Measurements from ENCODE around the gene JAKMIP1.

Gene JAKMIP1

DNA sequence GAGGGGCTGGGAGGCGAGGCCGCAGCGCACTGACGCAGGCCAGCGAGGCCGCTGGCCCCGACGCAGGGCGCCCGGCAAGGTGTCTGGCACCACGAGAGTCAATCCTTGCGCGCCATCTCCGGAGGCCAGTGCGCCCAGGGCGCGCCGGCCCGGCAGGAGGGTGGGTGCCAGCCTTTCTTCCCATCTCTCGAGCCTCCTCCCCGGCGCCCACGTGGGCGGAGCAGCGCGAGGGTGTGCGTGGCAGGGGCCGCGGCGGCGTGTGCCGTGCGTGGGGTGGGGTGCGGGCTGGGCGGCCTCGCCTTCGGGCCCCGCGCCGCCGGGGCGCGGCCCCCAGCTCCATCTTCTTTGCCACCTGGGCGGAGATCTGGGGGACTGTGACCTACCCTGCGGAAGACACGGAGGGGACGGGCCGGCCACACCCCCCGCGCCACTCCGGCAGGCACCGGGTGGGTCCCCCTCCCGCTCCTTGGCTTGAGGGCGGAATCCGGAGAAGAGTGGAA, 877 bp downstream of the JAKMIP1 start:
- DNase-seq: peak; percentile 13

DNA sequence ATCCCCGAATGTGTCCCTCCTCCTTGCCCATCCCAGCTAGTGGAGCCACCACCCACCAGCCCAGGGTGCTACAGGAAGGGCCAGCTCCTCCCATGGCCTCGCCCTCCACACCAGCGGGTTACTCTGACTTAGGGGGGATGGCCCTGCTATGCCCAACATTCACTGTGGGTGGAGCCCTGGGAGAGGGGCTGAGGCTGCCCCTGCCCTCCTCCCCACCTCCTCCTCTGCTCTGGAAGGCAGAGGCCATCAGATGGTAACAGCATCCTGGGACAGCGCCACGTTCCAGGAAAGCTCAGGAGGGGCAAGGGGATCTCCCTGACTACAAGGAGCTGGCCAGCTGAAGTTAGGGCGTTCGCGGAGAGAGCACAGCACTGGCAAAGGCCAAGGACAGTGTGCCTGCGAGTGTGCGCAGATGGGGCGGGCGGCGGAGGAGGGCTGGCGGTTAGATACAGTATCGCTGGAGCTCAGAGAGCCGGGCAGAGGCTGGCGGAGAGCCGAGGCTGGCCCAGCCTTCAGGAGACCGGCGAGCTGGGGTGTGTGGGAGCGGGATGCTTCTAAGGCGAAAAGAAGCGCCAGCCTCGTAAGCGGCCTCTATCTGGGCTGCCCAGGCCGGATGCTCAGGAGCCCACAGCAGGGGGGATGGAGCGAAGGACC, 1.5 kb downstream of the JAKMIP1 start:
- DNase-seq: no peak

DNA sequence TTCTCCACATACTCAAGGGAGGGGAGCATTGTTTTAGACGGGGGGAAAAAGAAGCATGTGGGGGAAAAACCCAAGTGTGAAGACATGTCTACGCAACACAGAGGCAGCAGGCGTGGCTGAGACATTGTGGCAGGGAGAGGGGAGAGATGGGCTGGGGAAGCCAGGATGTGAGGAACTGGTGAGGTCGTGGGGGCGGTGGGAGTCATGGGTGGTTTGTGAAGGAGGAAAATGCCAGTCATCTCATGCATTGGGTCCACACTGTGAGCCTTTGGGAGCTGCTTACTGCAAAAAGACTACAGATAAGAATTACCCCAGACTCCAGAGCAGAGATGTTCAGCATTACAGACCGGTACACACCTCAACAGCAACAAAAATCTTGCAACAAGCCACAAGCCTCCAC, 2.1 kb downstream of the JAKMIP1 start:
- DNase-seq: no peak

DNA sequence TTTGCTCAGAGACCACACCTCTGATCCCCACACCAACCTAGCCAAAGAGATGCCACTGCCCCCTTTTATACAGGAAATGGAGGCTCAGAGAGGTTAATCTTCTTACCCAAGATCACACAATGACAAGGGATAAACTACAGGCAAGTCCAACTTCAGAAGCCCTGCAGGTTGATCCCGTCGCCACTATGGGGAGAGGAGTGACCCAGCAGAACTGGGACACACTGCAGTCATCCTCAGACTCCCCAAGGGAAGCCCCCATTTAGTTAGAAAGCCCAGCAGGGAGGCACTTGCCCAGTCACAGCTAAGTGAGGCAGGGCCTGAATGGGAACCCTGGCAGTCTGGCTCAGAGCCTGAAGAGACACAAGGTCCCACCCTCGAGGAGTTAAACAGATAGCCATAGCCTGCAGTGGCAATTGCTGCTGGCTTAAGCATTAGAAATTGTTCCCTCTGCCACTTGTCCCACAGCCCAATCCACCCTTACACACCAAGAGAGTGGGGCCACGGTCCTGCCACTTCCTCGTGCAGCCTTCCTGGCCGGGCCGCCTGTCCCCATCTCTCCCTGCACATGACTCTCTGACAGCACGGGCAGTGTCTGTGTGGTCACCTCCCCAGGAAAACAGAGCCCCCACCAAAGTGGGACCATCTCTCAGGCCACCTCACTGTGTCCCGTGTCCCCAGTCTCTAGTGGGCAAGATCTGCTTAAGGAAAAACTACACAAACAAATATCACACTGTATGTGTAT, 2.7 kb downstream of the JAKMIP1 start:
- DNase-seq: no peak

DNA sequence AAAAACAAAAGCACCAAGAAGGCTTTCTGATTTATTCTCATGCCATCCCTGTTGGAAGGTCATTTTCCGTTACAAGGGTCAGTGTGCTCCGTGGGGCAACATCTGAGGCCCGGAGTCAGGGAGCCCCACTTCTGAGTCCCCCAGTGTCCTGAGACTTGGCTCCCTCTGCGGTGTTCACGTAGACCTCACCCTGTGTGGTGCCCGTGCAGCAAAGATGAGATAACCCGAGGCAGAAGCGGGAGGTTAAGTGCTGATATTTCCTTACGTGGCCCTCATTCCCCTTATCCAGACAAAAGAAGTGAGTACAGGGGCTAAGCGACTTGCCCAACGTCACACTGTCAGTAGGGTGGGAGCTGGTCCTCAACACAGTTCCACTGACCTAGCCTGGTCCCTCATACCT, 3.5 kb downstream of the JAKMIP1 start:
- no peak for DNase-seq

DNA sequence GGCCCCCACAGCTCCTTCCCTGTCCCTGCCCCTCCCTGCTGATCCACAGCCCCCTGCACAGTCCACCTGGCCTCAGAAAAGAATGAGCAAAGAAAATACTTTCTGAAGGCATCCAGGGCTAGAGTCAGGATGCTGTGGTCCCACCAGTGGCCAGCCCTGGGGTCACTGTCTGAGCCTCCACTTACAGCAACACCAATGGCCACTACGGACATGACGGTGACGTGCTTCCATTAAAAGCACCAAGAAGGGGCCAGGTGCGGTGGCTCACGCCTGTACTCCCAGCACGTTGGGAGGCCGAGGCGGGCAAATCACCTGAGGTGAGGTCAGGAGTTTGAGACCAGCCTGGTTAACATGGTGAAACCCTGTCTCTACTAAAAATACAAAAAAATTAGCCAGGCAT, 4.0 kb downstream of the JAKMIP1 start:
- DNase-seq: no peak

DNA sequence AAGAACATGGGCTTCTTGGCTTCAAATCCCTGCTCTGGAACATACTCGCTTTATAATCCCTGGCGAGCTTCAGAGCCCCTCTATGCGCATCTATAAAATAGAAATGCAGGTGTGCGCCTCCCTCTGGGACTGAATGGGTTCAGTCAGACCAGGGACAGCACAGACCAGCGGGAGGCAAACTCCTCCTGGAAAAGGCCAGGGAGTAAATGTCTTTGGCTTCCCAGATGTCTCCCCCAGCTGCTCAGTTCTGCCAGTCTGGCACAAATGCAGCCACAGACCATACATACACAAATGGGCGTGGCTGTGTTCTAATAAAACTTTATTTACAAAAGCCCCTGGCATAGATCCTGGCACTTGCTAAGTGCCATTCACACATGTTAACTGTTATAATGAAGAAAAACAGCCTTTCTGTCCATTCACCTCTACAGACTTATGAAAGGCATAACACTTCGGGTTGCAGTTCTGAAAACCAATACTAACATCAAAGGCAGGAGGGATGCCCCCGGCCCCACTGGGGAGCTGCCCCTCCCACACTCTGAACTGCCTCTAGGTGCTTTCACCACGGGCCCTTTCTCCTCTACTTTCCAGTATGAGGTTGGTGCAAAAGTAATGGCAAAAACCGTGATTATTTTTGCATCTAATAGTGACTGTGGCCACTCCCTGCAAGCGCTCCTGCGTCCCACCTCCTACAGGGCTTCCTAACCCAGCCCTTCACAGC, 4.6 kb downstream of the JAKMIP1 start:
- DNase-seq: no peak

DNA sequence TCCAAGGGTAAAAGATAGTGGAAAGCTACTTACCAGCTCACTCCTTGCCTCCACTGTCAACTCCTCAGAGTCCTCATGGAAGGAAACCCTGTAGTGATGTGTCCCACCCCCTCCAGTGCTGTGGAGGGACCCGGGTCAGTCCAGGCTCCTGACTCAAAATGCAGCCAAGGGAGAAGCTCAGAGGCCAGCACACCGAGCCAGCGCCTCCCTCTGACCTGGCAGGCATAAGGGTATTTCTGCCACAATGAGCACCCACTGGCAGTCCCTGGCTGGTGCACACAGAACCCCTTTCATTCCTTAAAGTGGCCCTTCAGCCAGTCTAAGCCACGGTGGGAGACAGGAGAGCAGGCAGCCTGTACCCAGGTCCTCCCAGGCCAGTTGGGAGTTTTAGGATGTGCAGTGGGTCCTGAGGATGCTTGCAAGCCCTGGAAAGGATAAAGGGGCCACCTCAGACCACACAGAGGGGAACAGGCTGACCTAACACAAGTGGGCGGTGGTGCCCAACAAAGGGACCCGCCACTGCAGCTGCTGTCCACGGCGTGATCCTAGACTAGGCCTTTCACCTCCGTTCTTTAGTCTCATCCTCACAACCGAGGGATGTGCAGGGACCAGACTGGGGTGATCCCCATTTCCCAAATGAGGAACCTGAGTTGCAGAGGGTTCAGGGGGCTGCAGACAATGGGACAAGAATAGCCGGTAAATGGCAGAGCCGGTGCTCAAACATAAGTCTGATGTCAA, 5.7 kb downstream of the JAKMIP1 start:
- DNase-seq: no peak

DNA sequence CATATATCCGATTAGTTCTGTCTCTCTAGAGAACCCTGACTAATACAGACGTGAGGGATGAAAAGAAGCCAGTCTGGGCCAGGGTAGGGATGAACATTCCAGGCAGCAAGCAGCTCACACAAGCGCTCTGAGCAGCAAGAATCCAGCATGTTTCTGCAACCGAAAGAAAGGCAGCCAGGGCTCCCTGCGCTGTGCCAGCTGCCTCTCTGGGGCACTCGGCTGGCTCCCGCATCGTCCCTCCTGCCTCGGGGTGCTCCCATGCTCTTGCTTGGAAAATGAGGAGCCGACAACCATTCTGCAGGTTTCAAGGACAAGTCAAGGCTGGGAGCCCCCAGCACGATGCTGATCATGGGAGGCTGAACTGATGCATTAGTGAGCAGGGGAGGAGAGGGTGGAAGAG, 7.0 kb downstream of the JAKMIP1 start:
- no peak for DNase-seq

DNA sequence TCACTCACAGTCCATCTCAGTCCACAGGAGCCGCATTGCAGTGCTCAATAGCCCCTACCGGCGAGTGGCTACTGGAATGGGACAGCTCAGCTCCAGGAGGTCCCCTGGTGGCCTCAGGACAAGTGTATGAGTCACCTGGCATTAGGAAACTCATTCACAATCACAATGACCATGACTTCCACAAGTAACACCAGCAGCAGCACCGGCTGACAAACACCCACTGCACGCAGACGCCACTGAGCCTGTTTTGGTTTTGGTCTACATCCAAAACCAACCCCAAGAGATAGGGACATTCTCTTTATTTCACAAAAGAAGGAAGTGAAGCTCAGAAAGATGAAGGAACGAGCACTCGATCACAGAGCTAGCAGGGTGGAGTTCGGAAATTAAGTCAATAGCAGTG, 8.1 kb downstream of the JAKMIP1 start:
- DNase-seq: no peak

DNA sequence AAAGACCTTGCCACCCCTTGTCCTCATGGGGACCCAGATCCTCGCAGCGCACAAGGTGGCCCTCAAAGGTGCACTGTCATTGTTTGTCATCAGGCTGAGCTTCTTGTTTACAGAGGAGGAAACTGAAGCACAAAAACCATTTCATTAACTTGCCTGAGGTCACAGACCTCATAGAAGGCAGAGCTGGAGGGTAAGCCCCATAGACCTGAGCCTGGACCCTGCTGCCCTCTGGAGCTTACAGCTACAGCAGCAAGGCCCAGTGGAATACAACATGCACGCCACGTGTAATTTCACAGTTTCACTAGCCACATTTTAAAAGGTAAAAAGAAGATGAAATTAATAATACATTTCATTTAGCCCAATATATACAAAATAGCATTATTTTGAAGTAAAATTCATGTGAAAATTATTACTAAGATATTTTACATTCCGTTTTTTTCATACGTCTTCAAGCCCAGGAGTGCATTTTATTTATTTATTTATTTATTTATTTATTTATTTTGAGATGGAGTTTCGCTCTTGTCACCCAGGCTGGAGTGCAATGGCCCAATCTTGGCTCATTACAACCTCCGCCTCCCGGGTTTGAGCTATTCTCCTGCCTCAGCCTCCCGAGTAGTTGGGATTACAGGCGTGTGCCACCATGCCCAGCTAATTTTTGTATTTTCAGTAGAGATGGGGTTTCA, 8.8 kb downstream of the JAKMIP1 start:
- DNase-seq: no peak

DNA sequence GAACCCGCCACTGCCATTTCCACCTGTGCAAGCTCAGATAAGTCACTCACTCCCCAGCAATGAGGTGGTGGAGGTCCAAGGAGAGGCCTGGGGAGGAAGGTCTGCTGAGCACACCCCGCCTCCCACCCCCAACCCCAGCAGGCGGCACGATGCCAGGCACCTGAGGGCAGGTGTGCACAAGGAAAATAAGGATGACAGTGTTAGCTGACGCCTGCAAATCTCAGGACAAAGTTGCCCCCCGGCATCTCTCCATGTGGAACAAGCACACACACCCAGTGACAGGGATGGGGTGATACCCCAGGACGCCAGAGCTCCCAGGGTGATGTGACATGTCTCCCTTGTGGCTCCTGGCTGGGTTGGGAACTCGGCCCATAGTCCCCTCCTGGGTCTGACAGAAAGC, 9.9 kb downstream of the JAKMIP1 start:
- no peak for DNase-seq

DNA sequence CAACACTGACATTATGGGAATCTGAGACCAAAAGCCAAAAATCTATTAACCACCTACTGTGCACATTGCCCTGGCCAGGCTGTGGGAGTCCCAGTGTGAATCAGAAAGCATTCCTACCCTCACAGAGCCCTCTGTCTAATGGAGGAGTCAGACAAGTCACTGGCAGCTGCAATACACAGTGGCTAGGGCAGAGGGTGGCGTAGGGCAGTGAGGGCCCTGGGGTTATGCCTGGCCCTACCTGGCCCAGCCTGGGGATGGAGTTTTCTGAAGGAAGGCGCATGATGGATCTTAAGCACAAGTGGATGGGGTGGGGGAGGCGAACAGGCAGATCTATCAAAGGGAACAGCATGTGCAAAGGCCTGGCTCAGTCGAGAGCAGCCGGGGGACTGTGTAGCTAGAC, 10.8 kb downstream of the JAKMIP1 start:
- DNase-seq: no peak

DNA sequence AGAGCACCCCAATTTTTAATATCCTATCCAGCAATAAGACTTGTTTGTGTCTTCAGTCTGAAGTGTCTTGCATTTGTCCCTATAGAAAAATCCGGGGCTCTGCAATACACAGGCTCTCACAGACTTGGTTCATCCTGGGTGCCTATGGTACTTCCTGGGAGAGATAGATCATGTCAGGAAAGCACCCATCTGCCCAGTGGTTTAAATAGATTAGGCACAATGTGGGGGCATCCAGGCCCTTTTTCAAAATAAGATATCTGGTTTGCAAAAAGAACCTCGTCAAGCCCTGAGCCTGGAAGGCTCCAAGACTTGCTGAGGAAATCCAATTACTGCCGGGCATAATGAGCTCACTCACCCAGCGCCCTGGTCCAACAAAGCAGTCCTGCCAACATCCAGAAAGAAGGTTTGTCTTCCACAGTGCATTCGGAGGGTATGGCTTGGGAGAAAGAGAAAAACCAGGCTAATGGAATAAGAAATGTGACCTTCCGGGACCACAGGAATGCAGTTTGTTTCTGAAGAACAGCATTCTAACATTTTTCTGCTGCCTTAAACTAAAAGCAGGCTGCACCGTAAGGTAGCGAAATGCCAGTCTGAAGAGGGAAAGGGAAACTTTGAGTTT, 11.6 kb downstream of the JAKMIP1 start:
- DNase-seq: no peak

DNA sequence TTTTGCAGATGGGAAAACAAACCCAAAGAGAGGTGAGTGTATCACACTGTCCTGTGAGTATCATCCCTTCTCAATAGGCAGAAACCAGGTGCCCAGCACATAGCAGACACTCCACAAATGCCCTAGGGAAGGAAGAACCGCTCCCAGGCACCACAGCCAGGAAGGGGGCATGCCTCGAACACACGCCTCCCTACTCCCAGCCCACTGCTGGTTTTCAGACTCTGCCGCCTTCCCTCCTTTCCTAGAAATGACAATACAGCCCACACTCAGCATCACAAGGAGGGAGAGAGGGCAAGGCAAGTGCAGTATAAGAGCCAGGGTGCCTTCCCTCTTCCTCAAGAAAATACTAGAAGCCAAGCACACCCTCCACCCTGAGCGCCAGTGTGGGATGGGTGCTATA, 16.2 kb downstream of the JAKMIP1 start:
- DNase-seq: no peak

DNA sequence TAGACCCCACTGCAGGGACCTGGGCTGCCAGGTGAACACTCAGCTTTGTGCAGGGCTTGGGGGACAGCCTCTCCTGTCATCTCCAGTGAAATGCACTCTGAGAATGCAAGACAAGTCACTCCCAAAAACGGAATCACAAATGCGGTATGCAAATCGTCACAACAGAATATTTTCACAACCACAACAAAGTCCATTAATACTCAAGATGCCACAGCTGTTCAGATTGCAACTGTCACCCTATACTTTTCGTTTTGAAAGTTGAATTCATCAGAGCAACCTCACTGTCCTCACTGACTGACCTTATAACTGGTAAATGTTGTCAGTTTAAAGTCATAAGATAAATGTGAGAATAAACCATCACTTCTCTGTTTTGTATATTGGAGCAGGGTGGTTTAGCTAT, 16.6 kb downstream of the JAKMIP1 start:
- no peak for DNase-seq

DNA sequence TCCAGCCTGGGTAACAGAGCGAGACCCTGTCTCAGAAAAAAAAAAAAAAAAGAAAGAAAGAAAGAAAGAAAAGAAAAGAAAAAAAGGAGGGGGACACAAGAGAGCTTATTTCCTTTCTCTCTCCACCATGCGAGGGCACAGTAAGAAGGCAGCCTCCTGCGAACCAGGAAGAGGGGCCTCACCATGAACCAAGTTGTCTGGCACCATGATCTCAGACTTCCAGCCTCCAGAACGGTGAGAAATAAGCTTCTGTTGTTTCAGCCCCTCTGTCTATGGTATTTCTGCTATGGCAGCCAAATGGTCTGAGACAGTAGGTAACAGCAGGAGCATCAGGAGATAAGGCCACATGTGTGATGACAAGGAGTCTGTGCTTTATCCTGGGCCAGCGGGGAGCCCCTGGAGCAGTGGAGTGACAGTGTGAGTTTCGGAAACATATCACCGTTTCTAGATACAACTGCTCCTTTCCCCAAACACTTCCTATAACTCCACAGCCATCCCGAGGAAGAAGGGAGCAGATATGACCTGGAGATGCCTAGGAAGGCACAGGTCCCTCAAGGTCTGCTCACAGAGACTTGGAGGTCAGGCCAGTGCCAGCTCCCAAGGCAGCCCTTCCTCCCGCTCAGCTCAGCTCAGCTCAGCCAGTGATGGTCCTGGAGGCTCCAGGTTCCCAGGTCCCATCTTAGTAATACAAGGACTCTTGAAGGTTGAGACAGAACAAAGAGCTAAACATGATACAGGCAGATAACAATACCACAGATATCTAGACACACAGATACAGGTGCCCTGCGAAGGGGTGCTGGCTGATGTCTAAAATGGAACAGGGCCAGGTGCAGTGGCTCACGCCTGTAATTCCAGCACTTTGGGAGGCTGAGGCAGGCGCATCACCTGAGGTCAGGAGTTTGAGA, 17.7 kb downstream of the JAKMIP1 start:
- DNase-seq: no peak

DNA sequence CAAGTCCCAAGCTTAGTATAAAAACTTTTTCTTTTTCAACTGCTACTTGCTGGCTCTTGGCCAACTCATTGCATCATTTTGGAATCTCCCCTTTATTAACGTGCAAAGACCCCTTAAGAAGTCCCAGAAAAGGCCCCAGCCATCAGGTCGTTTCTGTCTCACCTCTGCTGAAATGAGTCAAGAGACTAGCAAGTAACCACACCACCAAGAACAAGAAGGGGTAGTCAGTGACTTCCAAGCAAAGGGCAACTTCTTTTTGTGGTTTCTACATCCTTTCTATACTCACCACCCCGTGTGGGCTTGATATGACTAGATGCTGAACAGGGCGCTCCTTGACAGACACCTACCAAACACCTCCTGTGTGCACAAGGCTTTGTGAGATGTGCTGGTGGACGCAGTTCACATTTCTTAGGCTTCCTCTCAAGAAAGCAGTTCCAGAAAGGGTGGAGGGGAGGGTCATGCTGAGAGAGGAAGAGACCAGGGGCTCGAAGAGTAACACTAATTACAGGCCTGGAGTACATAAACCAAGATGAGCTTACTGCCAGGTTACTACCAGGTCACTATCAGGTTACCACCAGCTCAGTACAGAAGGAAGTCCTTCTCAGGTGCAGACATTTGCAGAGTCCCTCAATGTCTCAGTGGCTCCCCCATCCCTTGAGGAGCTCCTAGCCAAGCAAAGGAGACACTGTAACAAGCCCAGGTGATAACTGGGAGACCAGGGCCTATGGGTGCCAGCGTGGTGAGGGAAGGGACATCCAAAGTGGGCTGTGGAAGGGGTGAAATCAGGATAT, 19.3 kb downstream of the JAKMIP1 start:
- DNase-seq: peak; percentile 25

DNA sequence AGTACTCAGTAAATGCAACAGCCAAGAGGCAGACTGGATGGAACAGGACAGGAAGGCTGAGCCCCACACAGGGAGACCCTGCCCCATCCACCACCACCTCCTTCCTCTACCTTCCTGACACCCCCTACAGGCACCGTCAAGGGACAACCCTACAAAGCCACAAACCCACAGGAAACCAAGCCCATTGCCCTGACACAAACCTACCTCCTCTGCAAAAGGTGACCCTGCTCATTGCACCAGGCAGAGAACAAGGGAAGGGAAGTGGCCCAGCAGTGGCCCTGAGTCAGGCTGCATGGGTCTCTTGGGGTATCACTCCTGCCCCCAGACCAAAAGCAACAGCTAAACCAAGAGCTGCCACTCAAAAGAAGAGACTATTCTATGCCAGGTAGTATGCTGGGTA, 21.0 kb downstream of the JAKMIP1 start:
- DNase-seq: no peak

DNA sequence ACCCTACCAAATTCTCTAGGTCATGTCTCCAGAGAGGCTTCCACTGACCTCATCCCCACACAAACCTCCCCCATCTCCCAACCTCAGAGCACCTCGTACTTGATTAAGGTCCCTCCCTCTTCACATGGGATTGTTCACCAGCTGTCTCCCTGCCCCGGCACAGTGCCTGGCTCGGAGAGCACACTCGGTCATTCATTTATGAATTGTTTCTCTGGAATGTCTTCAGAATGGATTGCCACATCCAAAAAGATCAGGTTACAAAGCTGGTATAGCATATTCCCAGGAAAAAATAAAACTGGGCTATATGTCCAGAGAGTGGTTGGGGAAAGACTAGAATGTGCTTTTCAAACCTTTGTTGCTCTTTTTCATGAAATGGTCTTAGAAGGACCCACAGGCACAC, 21.6 kb downstream of the JAKMIP1 start:
- DNase-seq: no peak
